ENCODE data around the gene ATRX.

DNA sequence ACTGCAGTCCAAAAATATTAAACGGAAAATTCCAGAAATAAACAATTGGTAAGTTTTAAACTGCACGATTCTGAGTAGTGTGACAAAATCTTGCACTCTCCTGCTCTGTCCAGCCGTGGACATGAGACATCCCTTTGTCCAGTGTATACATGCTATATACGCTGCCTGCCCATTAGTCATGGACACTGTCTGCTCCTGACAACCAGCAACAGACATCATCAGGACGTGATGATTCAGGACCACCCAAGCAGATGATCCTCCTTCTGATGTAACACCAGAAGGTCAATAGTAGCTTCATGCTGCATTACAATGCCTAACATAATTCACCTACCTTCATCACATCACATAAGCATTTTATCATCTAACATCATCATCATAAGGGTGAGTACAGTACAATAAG is 36.3 kb downstream of the ATRX start:
- no peak for TF ChIP-seq POLR2A (IDR thresholded peaks at IDR 0.05)
- TF ChIP-seq, protein P1, sequence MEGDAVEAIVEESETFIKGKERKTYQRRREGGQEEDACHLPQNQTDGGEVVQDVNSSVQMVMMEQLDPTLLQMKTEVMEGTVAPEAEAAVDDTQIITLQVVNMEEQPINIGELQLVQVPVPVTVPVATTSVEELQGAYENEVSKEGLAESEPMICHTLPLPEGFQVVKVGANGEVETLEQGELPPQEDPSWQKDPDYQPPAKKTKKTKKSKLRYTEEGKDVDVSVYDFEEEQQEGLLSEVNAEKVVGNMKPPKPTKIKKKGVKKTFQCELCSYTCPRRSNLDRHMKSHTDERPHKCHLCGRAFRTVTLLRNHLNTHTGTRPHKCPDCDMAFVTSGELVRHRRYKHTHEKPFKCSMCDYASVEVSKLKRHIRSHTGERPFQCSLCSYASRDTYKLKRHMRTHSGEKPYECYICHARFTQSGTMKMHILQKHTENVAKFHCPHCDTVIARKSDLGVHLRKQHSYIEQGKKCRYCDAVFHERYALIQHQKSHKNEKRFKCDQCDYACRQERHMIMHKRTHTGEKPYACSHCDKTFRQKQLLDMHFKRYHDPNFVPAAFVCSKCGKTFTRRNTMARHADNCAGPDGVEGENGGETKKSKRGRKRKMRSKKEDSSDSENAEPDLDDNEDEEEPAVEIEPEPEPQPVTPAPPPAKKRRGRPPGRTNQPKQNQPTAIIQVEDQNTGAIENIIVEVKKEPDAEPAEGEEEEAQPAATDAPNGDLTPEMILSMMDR (IDR thresholded peaks at IDR 0.05), result no peak

Measured in adrenal gland (tissue), 5 donors.